DMS114 treated with DMSO at 0.1 percent for 48 hours (cell line): ENCODE results near the gene CYP21A2.
A peak's percentile ranks its signal among the peaks of the same experiment; 100 is the strongest.
"Not testable (repeated sequence)": the region's sequence is repeated elsewhere in the genome, so short reads cannot be mapped to it uniquely, and the experiment has no call there.

Experiments used
- DNase-seq: peaks from one replicate; lab custom pipeline; 2025; ENCODE audit not compliant: unreplicated experiment; lab: John Stamatoyannopoulos, UW

The CYP21A2 gene

GRCh38 chr6:32029553-32029952, 8.7 kb upstream of the CYP21A2 start:
- not testable (repeated sequence) for DNase-seq

DNA sequence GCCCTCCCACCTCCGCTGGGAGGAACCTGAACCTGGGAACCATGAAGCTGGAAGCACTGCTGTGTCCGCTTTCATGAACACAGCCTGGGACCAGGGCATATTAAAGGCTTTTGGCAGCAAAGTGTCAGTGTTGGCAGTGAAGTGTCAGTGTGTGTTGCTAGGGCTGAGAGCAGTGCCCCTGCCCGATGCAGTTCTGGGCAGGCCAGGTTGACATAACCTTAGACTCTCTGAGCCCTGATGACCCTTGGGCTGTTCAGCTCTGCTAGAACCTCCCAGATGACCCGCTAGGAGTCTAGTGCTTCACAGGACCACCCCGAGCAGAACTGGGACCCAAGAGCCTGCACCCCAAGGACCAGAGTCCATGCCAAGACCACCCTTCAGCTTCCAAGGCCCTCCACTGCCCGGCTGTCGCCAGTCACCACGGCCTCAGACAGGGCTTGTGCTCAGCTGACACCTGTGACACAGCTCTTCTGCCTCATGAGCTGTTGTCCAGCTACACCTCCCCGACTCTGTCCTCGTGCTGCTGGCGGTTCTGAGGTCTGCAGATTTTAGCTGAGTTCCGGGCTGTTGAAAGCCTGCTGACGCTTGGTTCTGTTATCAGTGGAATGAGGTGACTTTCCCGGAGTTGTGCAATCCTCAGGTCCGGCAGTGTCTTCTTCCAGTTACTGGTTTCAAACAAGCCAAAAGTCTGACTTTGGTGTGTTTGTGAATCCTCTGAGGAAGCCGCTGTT, 2.8 kb upstream of the CYP21A2 start:
- not testable (repeated sequence) for DNase-seq

DNA sequence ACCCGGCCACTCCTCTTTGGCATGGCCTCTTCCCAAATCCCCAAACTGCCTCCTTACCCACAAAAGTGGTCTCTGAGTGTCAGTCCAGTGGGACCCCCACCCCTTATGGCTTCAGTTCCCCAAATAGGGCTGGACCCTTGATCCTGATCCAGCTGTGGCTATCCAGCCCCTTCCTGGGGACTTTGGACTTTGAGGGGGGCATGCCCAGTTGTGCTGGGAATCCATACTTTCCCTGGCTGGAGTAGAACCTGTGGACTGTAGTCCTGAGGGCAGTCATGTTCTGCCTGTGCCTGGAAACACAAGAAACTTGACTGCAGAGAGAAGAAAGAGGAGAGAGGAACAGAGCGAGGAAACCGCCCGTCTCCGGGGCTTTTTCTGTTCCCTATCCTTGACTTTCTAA, 1.1 kb upstream of the CYP21A2 start:
- DNase-seq = not testable (repeated sequence)

GRCh38 chr6:32038878-32039277, 663 bp downstream of the CYP21A2 start:
- DNase-seq = not testable (repeated sequence)

- not testable (repeated sequence) for DNase-seq
These were observed 1.4 kb downstream of the CYP21A2 start for GRCh38 chr6:32039321-32040274.

DNA sequence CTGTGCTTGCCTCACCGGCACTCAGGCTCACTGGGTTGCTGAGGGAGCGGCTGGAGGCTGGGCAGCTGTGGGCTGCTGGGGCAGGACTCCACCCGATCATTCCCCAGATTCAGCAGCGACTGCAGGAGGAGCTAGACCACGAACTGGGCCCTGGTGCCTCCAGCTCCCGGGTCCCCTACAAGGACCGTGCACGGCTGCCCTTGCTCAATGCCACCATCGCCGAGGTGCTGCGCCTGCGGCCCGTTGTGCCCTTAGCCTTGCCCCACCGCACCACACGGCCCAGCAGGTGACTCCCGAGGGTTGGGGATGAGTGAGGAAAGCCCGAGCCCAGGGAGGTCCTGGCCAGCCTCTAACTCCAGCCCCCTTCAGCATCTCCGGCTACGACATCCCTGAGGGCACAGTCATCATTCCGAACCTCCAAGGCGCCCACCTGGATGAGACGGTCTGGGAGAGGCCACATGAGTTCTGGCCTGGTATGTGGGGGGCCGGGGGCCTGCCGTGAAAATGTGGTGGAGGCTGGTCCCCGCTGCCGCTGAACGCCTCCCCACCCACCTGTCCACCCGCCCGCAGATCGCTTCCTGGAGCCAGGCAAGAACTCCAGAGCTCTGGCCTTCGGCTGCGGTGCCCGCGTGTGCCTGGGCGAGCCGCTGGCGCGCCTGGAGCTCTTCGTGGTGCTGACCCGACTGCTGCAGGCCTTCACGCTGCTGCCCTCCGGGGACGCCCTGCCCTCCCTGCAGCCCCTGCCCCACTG, 2.3 kb downstream of the CYP21A2 start:
- DNase-seq = not testable (repeated sequence)

DNA sequence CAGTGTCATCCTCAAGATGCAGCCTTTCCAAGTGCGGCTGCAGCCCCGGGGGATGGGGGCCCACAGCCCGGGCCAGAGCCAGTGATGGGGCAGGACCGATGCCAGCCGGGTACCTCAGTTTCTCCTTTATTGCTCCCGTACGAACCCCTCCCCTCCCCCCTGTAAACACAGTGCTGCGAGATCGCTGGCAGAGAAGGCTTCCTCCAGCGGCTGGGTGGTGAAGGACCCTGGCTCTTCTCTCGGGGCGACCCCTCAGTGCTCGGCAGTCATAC, 2.8 kb downstream of the CYP21A2 start:
- DNase-seq = not testable (repeated sequence)

DNA sequence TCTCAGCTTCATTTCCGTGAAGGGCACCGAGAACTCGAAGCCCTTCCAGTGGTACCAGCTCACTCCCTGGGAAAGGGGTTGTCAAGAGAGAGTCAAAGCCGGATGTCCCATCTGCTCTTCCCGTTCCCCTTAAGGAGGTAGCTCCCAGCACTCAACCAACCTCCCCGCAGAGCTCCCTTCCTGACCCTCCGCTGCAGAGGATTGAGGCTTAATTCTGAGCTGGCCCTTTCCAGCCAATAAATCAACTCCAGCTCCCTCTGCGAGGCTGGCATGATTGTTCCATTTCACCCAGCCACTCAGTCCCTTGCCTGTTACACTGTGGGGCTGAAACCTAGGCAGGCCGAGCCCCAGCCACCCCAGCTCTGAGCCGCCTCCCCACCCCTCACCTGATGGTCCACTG, 3.2 kb downstream of the CYP21A2 start:
- not testable (repeated sequence) for DNase-seq

GRCh38 chr6:32042276-32042675, 4.1 kb downstream of the CYP21A2 start:
- DNase-seq = not testable (repeated sequence)

GRCh38 chr6:32043589-32044380, 5.6 kb downstream of the CYP21A2 start:
- DNase-seq = not testable (repeated sequence)

- DNase-seq = not testable (repeated sequence)
These were observed 6.7 kb downstream of the CYP21A2 start for GRCh38 chr6:32044916-32045315.

DNA sequence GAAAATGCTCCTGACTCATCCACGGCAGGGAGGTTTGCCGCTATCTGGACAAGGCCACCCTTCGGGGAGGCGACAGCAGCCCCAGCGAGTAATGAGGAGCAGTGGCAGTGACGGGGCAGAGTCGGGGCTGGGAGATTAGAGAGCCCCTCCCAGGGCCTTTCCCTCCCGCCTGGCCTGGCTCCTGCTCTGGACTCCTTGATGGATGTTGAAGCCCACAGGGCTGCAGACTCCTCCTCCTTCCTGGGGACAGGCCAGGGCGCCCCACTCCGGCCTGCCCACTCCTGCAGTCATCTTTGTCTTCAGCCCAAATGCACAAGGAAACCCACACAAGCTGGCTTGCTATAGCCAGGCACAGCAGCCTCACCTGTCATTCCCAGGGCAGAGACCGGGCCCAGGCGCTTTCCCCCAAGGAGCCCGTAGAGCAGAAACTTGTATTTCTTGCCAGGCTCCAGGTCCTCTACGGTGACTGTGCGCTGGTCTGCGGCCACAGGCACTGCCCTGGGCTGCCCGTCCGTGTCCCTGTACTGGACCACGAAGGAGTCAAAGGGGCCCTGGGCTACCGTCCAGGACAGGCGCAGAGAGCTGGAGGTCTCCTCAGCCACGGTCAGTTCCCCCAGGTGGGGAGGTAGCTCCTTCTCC, 7.7 kb downstream of the CYP21A2 start:
- no peak for DNase-seq

DNA sequence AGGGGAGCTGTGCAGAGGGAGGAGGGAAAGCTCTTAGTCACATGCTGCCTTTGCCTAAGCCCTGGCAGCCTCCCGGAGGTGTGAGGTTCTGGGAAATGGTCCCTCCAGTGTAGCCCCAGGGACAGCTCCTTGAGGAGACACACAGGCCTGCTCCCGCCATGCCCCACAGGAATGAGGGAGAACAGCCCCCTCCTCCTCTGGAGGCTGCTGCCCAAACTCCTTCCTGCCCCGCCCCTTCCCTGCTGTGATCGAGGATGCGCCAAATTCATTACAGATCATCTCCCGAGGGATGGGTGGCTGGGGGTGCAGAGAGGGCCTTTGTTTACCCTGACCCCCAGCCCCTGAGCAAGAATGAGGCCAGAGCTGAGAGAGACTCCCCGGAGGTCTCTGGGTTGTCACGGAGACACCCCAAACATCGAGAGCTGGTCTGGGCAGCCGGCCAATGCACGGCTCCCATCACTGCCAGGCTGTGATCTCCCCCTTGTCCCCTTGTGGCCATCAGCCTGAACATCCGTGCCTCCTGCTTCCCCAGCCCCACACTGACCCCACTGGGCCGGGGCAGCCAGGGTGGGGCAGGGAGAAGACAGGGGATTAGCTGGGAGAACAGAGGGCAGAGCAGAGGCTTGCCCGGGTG, 8.4 kb downstream of the CYP21A2 start:
- no peak for DNase-seq

- no peak for DNase-seq
These were observed 8.9 kb downstream of the CYP21A2 start for GRCh38 chr6:32047084-32047478.

- DNase-seq = no peak
These were observed 9.3 kb downstream of the CYP21A2 start for GRCh38 chr6:32047539-32047854.

GRCh38 chr6:32047855-32048766, 9.9 kb downstream of the CYP21A2 start:
- DNase-seq = peak; percentile 27

GRCh38 chr6:32049149-32049548, 10.9 kb downstream of the CYP21A2 start:
- not testable (repeated sequence) for DNase-seq

GRCh38 chr6:32049736-32050135, 11.5 kb downstream of the CYP21A2 start:
- DNase-seq = not testable (repeated sequence)

DNA sequence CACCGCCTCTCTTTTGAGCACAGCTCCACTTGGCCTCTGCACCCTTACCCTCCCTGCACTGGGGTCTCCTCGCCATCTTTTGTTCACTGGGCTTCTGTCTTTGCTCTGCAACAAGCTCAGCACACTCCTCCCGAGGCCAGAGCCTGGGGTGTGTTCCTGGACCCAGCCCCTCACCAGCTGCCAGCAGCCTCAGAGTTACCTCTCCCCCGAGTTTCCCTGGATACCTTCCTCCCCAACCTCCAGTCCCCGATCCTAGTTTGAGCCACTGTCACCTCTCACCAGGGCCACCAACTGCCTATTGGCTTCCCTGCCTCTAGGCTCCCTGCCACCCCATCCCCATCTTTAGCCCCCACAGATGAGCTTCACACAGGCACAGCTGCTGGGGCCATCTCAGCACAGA, 12.3 kb downstream of the CYP21A2 start:
- no peak for DNase-seq
